WTC11 (cell line): Measurements from ENCODE around the gene VTI1A.

ENCODE experiments used
- CREM ChIP-seq: sonication (generic); formaldehyde crosslinking; IDR thresholded peaks from 2 replicates; pipeline ENCODE4 v1.8.1; 2022; ENCODE audit warnings: mild to moderate bottlenecking, missing genetic modification reagents, moderate library complexity
- ELF4 ChIP-seq: sonication (generic); formaldehyde crosslinking; IDR thresholded peaks from 2 replicates; pipeline ENCODE4 v1.8.1; 2022; ENCODE audit warnings: low read depth, mild to moderate bottlenecking, moderate library complexity, missing genetic modification reagents
- SMAD4 ChIP-seq: sonication (generic); formaldehyde crosslinking; IDR thresholded peaks from 2 replicates; pipeline ENCODE4 v1.8.0; 2022; ENCODE audit warnings: mild to moderate bottlenecking, missing genetic modification reagents
- SP1 ChIP-seq: sonication (generic); formaldehyde crosslinking; conservative IDR thresholded peaks from 2 replicates; pipeline ENCODE4 v1.8.1; 2022; ENCODE audit warnings: missing genetic modification reagents
- TF ChIP-seq, protein P1 (sequence below): sonication (generic); formaldehyde crosslinking; IDR thresholded peaks from 2 replicates; pipeline ENCODE4 v1.8.1; 2023; ENCODE audit warnings: mild to moderate bottlenecking, moderate library complexity, missing genetic modification reagents
- TF ChIP-seq, protein P2 (sequence below): fragments of 200-600 bp; IDR thresholded peaks from 2 replicates; pipeline ENCODE4 v1.8.0; 2022; ENCODE audit warnings: antibody characterized with exemption
- TF ChIP-seq, protein P3 (sequence below): sonication (generic); formaldehyde crosslinking; IDR thresholded peaks from 2 replicates; pipeline ENCODE4 v1.8.1; 2022; ENCODE audit warnings: missing genetic modification reagents, borderline replicate concordance
- TF ChIP-seq, protein P4 (sequence below): sonication (generic); formaldehyde crosslinking; IDR thresholded peaks from 2 replicates; pipeline ENCODE4 v1.8.1; 2023; ENCODE audit warnings: mild to moderate bottlenecking, missing genetic modification reagents

DNA sequence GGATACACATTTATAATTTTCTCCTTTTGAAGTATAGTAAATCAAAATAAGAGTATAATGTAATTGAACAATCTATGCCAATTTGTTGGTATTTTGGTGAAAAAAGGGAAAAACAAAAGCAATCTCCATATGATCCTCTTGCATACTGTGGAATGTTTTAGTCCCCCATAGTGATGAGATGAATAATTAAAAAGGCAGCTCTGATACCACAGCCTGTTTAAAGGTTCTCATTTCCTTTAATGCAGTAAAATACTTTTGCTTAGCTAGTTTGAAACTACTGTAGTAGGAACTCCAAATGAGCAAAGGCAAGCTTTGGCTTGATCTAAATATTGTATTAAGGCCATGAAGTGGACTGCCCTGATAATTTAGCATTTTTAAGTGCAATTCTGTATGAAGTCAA, 77.6 kb downstream of the VTI1A start:
- TF ChIP-seq, protein P1, sequence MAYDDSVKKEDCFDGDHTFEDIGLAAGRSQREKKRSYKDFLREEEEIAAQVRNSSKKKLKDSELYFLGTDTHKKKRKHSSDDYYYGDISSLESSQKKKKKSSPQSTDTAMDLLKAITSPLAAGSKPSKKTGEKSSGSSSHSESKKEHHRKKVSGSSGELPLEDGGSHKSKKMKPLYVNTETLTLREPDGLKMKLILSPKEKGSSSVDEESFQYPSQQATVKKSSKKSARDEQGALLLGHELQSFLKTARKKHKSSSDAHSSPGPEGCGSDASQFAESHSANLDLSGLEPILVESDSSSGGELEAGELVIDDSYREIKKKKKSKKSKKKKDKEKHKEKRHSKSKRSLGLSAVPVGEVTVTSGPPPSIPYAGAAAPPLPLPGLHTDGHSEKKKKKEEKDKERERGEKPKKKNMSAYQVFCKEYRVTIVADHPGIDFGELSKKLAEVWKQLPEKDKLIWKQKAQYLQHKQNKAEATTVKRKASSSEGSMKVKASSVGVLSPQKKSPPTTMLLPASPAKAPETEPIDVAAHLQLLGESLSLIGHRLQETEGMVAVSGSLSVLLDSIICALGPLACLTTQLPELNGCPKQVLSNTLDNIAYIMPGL = no peak
- TF ChIP-seq, protein P2, sequence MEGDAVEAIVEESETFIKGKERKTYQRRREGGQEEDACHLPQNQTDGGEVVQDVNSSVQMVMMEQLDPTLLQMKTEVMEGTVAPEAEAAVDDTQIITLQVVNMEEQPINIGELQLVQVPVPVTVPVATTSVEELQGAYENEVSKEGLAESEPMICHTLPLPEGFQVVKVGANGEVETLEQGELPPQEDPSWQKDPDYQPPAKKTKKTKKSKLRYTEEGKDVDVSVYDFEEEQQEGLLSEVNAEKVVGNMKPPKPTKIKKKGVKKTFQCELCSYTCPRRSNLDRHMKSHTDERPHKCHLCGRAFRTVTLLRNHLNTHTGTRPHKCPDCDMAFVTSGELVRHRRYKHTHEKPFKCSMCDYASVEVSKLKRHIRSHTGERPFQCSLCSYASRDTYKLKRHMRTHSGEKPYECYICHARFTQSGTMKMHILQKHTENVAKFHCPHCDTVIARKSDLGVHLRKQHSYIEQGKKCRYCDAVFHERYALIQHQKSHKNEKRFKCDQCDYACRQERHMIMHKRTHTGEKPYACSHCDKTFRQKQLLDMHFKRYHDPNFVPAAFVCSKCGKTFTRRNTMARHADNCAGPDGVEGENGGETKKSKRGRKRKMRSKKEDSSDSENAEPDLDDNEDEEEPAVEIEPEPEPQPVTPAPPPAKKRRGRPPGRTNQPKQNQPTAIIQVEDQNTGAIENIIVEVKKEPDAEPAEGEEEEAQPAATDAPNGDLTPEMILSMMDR = no peak
- TF ChIP-seq SMAD4 (CRISPR knock-in tag) = no peak
- TF ChIP-seq CREM (CRISPR knock-in tag) = no peak
- no peak for TF ChIP-seq ELF4 (CRISPR knock-in tag)
- TF ChIP-seq, protein P3, sequence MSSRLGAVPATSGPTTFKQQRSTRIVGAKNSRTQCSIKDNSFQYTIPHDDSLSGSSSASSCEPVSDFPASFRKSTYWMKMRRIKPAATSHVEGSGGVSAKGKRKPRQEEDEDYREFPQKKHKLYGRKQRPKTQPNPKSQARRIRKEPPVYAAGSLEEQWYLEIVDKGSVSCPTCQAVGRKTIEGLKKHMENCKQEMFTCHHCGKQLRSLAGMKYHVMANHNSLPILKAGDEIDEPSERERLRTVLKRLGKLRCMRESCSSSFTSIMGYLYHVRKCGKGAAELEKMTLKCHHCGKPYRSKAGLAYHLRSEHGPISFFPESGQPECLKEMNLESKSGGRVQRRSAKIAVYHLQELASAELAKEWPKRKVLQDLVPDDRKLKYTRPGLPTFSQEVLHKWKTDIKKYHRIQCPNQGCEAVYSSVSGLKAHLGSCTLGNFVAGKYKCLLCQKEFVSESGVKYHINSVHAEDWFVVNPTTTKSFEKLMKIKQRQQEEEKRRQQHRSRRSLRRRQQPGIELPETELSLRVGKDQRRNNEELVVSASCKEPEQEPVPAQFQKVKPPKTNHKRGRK (CRISPR knock-in tag) = no peak
- TF ChIP-seq SP1 (CRISPR knock-in tag) = no peak
- TF ChIP-seq, protein P4, sequence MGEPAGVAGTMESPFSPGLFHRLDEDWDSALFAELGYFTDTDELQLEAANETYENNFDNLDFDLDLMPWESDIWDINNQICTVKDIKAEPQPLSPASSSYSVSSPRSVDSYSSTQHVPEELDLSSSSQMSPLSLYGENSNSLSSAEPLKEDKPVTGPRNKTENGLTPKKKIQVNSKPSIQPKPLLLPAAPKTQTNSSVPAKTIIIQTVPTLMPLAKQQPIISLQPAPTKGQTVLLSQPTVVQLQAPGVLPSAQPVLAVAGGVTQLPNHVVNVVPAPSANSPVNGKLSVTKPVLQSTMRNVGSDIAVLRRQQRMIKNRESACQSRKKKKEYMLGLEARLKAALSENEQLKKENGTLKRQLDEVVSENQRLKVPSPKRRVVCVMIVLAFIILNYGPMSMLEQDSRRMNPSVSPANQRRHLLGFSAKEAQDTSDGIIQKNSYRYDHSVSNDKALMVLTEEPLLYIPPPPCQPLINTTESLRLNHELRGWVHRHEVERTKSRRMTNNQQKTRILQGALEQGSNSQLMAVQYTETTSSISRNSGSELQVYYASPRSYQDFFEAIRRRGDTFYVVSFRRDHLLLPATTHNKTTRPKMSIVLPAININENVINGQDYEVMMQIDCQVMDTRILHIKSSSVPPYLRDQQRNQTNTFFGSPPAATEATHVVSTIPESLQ = no peak
